Right lobe of liver (tissue), 6 donors: Measurements from ENCODE around the gene PTPRM. TPM values are rescaled to one million over a fixed set of nuclear protein-coding genes. Genes with fewer than 3 reads are reported as not detected.

ENCODE experiments used
- ATAC-seq, 4 donors: fragments of 200-7000 bp; cut with Tn5 transposase; one replicate each; pipeline ENCODE4 v1.9.1; 2020; ENCODE audit warnings: mild to moderate bottlenecking in 4 of 4, moderate library complexity in 4 of 4
- DNase-seq, 3 donors: peaks; one replicate each; pipeline ENCODE4 v3.0.0-alpha.2; 2020
- H3K27ac ChIP-seq, 3 donors: fragments of 200-600 bp; one replicate each; pipeline ENCODE4 v1.8.0; 2022
- H3K27me3 ChIP-seq, 2 donors: fragments of 200-600 bp; one replicate each; pipeline ENCODE4 v1.8.0; 2022
- H3K36me3 ChIP-seq, 4 donors: fragments of 200-600 bp; sonication (generic) in 1 of 4; one replicate each; pipeline versions ENCODE4 v1.5.1 to v1.8.0; 2017 to 2022; ENCODE audit warnings: control low read depth in 1 of 4
- H3K4me1 ChIP-seq, 4 donors: fragments of 200-600 bp; sonication (generic) in 1 of 4; one replicate each; pipeline versions ENCODE4 v1.5.1 to v1.8.0; 2017 to 2022; ENCODE audit warnings: control low read depth in 1 of 4
- H3K4me3 ChIP-seq, 3 donors: fragments of 200-600 bp; one replicate each; pipeline ENCODE4 v1.8.0; 2022
- H3K9me3 ChIP-seq, 4 donors: fragments of 200-600 bp; sonication (generic) in 1 of 4; one replicate each; pipeline versions ENCODE4 v1.5.1 to v1.8.0; 2017 to 2022; ENCODE audit warnings: control low read depth in 1 of 4
- POLR2A ChIP-seq: fragments of 450-650 bp; IDR thresholded peaks from one replicate; pipeline ENCODE4 v1.6.1; 2017; ENCODE audit warnings: antibody characterized with exemption, mild to moderate bottlenecking
- WGBS: methylation state at CpG from one replicate; pipeline ENCODE4 v1.1.6; 2018; ENCODE audit warnings: low coverage, low lambda C conversion rate; ENCODE audit not compliant: insufficient coverage; ENCODE audit errors: missing lambda C conversion rate; 5-methylcytosine and 5-hydroxymethylcytosine counted together
- intact Hi-C, 2 donors: fragments of 100-400 bp; cut with DNase I; formaldehyde crosslinking; loops; one replicate each; pipeline versions ENCODE4 v1.11.2 to v1.14.1; 2022
- total RNA-seq, 6 experiments: library from RNA; depleted of rRNA in 2 of 6; stranded (reverse); fragments of >200 nt in 2 of 6; fragmentation: NEBNext Ultra II Directional in 3 of 6; extraction: Animal tissue kit (Norgen Biotek cat#: 25700) in 3 of 6; gene quantifications; one replicate each; pipeline versions ENCODE4 v1.1.0 to v1.2.4, GENCODE V29; 2016 to 2023
- TF ChIP-seq, protein P1 (sequence below), 4 donors: fragments of 200-600 bp in 3 of 4; fragments of 450-650 bp in 1 of 4; IDR thresholded peaks; one replicate each; pipeline versions ENCODE4 v1.5.1 to v1.8.0; 2016 to 2022; ENCODE audit warnings: antibody characterized with exemption in 4 of 4, mild to moderate bottlenecking in 2 of 4
- donor health status: DM: no; HTN: yes; CAD: no.
- donor health status: DM: no; HTN: no; CAD: no.
- donor health status: DM: no; HTN: no; CAD: no.
- donor health status: DM: no; HTN: yes; CAD: no.
- donor health status: DM: no; HTN: yes; CAD: no.

The PTPRM gene
- total RNA-seq, 6 experiments from 2014 or later, result 15.1 to 45.7 (median 26.5) TPM

DNA sequence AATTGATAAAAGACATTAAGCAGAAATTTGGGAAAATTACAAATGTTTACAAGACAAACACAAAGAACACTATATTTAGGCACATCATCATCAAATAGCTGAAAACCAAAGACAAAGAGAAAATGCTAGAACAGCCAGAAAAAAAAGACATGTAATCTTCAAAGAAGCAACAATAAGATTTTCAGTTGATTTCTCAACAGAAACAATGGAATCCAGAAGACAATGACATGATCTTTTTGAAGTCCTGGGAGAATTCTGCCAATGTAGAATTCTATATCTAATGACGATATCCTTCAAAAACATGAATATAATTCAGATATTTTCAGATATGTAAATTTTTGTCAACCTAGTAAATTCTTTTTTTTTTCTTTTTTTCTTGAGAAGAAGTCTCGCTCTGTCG is 179.0 kb downstream of the PTPRM start:
- intact Hi-C loops, result no loop called here
- Histone ChIP-seq H3K27me3 (no peaks in the 10 kb centered on the region), H3K9me3 (no peaks in the 10 kb centered on the region), H3K27ac (no peak overlapping the region), H3K4me3 (no peak overlapping the region), H3K36me3 (no peaks in the 10 kb centered on the region), H3K4me1 (no peaks in the 10 kb centered on the region)
- DNase-seq, result no peak
- no peak for ATAC-seq
- TF ChIP-seq, protein P1, sequence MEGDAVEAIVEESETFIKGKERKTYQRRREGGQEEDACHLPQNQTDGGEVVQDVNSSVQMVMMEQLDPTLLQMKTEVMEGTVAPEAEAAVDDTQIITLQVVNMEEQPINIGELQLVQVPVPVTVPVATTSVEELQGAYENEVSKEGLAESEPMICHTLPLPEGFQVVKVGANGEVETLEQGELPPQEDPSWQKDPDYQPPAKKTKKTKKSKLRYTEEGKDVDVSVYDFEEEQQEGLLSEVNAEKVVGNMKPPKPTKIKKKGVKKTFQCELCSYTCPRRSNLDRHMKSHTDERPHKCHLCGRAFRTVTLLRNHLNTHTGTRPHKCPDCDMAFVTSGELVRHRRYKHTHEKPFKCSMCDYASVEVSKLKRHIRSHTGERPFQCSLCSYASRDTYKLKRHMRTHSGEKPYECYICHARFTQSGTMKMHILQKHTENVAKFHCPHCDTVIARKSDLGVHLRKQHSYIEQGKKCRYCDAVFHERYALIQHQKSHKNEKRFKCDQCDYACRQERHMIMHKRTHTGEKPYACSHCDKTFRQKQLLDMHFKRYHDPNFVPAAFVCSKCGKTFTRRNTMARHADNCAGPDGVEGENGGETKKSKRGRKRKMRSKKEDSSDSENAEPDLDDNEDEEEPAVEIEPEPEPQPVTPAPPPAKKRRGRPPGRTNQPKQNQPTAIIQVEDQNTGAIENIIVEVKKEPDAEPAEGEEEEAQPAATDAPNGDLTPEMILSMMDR (IDR thresholded peaks at IDR 0.05), result no peak
- TF ChIP-seq POLR2A, result no peak
- whole genome bisulfite sequencing, result 74% methylated on average over 2 of the region's 3 CpGs

DNA sequence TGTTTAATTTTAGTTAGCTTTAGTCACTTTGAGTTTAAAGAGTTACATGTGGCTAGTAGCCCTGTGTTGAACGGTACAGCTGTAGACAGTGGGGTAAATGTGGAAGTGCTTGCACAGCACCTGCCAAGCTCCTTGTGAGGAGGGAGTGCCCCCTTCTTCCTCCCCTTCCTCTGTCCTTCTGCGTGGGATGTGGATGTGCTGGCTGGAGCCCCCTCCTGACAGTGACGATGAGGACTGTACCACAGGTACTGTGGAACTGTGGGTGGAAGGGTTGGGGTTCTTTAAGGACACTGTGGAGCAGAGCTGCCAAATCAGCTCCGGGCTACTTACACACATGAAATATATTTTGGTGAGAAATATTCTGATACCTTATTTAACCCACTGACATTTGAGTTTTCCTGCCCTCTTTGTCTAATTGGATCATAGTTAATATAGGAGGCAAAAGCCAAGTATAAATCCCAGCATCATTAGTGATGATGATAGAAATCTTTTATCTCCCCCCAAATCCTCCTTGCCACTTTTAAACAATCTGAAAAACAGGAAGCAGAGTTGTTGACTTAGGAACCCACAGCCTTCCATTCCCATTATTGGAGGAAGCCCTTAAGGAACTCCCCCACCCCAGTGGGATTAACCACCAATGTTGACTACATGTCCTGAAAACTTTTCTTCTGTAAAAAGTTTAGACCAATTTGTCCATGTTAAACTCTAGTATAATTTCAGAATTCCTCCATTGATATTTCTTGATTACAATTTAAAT is 181.3 kb downstream of the PTPRM start:
- 30% methylated on average over 1 of the region's 4 CpGs for WGBS
- no peak for DNase-seq
- H3K27me3 ChIP-seq, result no peaks in the 10 kb centered on the region
- no peaks in the 10 kb centered on the region for H3K9me3 ChIP-seq
- ATAC-seq, result no peak
- TF ChIP-seq, protein P1 (IDR thresholded peaks at IDR 0.05), result no peak
- TF ChIP-seq POLR2A, result no peak
- H3K4me3 ChIP-seq, result no peak overlapping the region
- H3K4me1 ChIP-seq, result no peaks in the 10 kb centered on the region
- H3K36me3 ChIP-seq, result no peaks in the 10 kb centered on the region
- no peak overlapping the region for H3K27ac ChIP-seq
- intact Hi-C loops, result no loop called here

DNA sequence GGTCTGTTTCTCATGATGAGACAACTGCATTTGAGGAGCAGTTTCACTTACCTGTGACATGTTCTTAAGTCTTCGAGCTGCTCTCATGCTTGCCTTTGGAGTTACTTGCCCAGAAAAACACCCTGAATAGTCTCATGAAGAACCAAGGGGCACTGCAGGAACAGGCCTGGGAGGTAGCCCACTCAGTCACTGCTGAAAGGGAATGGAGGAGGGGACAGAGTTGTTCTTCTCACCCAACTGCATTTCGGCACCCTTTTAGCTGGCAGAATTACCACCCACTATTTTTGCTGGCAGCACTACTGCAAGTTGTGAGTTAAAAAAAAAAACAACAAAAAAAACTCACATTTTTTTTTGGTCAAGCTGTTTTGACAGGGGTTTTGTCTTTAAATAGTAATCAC is 181.9 kb downstream of the PTPRM start:
- ATAC-seq (no peak), DNase-seq (no peak)
- intact Hi-C loops, result no loop called here
- Histone ChIP-seq H3K4me3 (no peak overlapping the region), H3K4me1 (no peaks in the 10 kb centered on the region), H3K27ac (no peak overlapping the region), H3K36me3 (no peaks in the 10 kb centered on the region), H3K27me3 (no peaks in the 10 kb centered on the region), H3K9me3 (no peaks in the 10 kb centered on the region)
- TF ChIP-seq POLR2A, result no peak
- TF ChIP-seq, protein P1 (IDR thresholded peaks at IDR 0.05), result no peak
- 88% methylated on average over 2 of the region's 2 CpGs for WGBS

DNA sequence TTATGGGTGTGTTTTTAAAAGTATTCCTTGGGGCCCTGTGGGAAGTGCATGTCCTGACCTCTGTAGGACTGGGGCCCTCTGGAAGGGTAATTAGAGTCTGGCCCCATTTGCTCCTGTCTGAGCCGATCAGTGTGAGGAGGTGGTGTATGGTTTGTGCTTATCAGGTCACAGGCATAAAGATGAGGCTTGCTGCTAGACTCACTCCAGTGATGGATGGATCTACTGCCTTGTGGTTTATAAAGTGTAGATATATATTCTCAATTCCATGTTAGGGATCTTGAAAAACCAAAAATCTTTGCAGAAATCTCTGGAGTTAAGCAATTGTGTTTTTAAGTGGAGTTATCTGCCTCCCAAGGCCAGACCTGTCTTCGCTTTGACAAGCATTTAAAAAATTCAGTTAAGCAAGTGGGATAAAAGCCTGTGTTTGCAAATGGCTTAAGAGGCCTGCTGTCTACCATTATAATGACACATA is 182.4 kb downstream of the PTPRM start:
- TF ChIP-seq, protein P1 (IDR thresholded peaks at IDR 0.05), result no peak
- intact Hi-C loops, result no loop called here
- 67% methylated on average over 2 of the region's 2 CpGs for WGBS
- Histone ChIP-seq H3K27me3 (no peaks in the 10 kb centered on the region), H3K4me1 (peaks cover 0 to 5% (median 4%) of the 10 kb centered on the region in 4 donors), H3K36me3 (no peaks in the 10 kb centered on the region), H3K9me3 (no peaks in the 10 kb centered on the region), H3K4me3 (no peak overlapping the region), H3K27ac (no peak overlapping the region)
- DNase-seq (no peak), ATAC-seq (no peak)
